ENCODE results near the gene SH2D7.

The SH2D7 gene

GRCh38 chr15:78054518-78054917 lies 37.8 kb upstream of the SH2D7 start:
- no peak for DNase-seq (ENCODE audit: low spot score)
- in situ Hi-C loops (cut with MboI; ENCODE audit: low sequenced_read_pairs, unreplicated experiment): no loop called here
- TF ChIP-seq CTCF (IDR thresholded peaks at IDR 0.05; ENCODE audit: borderline replicate concordance, control extremely low read depth, extremely low read depth, insufficient read depth, missing control alignments): no peak

GRCh38 chr15:78054966-78055365 lies 37.4 kb upstream of the SH2D7 start:
- no peak for DNase-seq (ENCODE audit: low spot score)
- in situ Hi-C loops (cut with MboI; ENCODE audit: low sequenced_read_pairs, unreplicated experiment): no loop called here
- TF ChIP-seq CTCF (IDR thresholded peaks at IDR 0.05; ENCODE audit: borderline replicate concordance, control extremely low read depth, extremely low read depth, insufficient read depth, missing control alignments): no peak

- no peak for TF ChIP-seq CTCF (IDR thresholded peaks at IDR 0.05; ENCODE audit: borderline replicate concordance, control extremely low read depth, extremely low read depth, insufficient read depth, missing control alignments)
- in situ Hi-C loops (cut with MboI; ENCODE audit: low sequenced_read_pairs, unreplicated experiment): no loop called here
- DNase-seq (ENCODE audit: low spot score): no peak
Observed at GRCh38 chr15:78055919-78056713, 36.2 kb upstream of the SH2D7 start.

- TF ChIP-seq CTCF (IDR thresholded peaks at IDR 0.05; ENCODE audit: borderline replicate concordance, control extremely low read depth, extremely low read depth, insufficient read depth, missing control alignments): no peak
- in situ Hi-C loops (cut with MboI; ENCODE audit: low sequenced_read_pairs, unreplicated experiment): no loop called here
- DNase-seq (ENCODE audit: low spot score): no peak
Observed at GRCh38 chr15:78056714-78057269, 35.6 kb upstream of the SH2D7 start.

GRCh38 chr15:78057803-78058202 lies 34.6 kb upstream of the SH2D7 start:
- DNase-seq (ENCODE audit: low spot score): no peak
- in situ Hi-C loops (cut with MboI; ENCODE audit: low sequenced_read_pairs, unreplicated experiment): no loop called here
- TF ChIP-seq CTCF (IDR thresholded peaks at IDR 0.05; ENCODE audit: borderline replicate concordance, control extremely low read depth, extremely low read depth, insufficient read depth, missing control alignments): no peak

- TF ChIP-seq CTCF (IDR thresholded peaks at IDR 0.05; ENCODE audit: borderline replicate concordance, control extremely low read depth, extremely low read depth, insufficient read depth, missing control alignments): no peak
- DNase-seq (ENCODE audit: low spot score): no peak
- in situ Hi-C loops (cut with MboI; ENCODE audit: low sequenced_read_pairs, unreplicated experiment): no loop called here
Observed at GRCh38 chr15:78058401-78058935, 33.9 kb upstream of the SH2D7 start.
